Measurements from ENCODE around the gene PHF21A.

Gene PHF21A

GRCh38 chr11:46121301-46121723 is at the start of gene PHF21A:
Gene PHF21A (minus strand): TSS chr11:46121454. CDS start chr11:46084219, 37,235 bp downstream.
- peak; percentile 95 for DNase-seq (ENCODE audit: low spot score)

- DNase-seq (ENCODE audit: low spot score) = no peak
Measured at GRCh38 chr11:46170797-46171196, 49.5 kb upstream of the PHF21A start.

GRCh38 chr11:46162700-46163099 is 41.4 kb upstream of the PHF21A start:
- DNase-seq (ENCODE audit: low spot score) = no peak

- no peak for DNase-seq (ENCODE audit: low spot score)
Measured at GRCh38 chr11:46161201-46161600, 39.9 kb upstream of the PHF21A start.

- peak; percentile 11 for DNase-seq (ENCODE audit: low spot score)
Measured at GRCh38 chr11:46160100-46160499, 38.8 kb upstream of the PHF21A start.

GRCh38 chr11:46159680-46160079 is 38.4 kb upstream of the PHF21A start:
- no peak for DNase-seq (ENCODE audit: low spot score)

GRCh38 chr11:46149826-46150225 is 28.6 kb upstream of the PHF21A start:
- no peak for DNase-seq (ENCODE audit: low spot score)

GRCh38 chr11:46149342-46149741 is 28.1 kb upstream of the PHF21A start:
- DNase-seq (ENCODE audit: low spot score) = no peak

GRCh38 chr11:46144741-46145140 is 23.5 kb upstream of the PHF21A start:
- no peak for DNase-seq (ENCODE audit: low spot score)

- no peak for DNase-seq (ENCODE audit: low spot score)
Measured at GRCh38 chr11:46143049-46143806, 22.0 kb upstream of the PHF21A start.

- no peak for DNase-seq (ENCODE audit: low spot score)
Measured at GRCh38 chr11:46142561-46142960, 21.3 kb upstream of the PHF21A start.

- DNase-seq (ENCODE audit: low spot score) = no peak
Measured at GRCh38 chr11:46141597-46141996, 20.3 kb upstream of the PHF21A start.

GRCh38 chr11:46134540-46134939 is 13.3 kb upstream of the PHF21A start:
- DNase-seq (ENCODE audit: low spot score) = no peak

GRCh38 chr11:46134061-46134460 is 12.8 kb upstream of the PHF21A start:
- DNase-seq (ENCODE audit: low spot score) = no peak

GRCh38 chr11:46133119-46133518 is 11.9 kb upstream of the PHF21A start:
- DNase-seq (ENCODE audit: low spot score) = no peak

- DNase-seq (ENCODE audit: low spot score) = no peak
Measured at GRCh38 chr11:46130286-46130940, 9.2 kb upstream of the PHF21A start.

- DNase-seq (ENCODE audit: low spot score) = no peak
Measured at GRCh38 chr11:46129133-46129532, 7.9 kb upstream of the PHF21A start.

GRCh38 chr11:46127150-46127638 is 5.9 kb upstream of the PHF21A start:
- DNase-seq (ENCODE audit: low spot score) = peak; percentile 92

- DNase-seq (ENCODE audit: low spot score) = no peak
Measured at GRCh38 chr11:46125284-46125683, 4.0 kb upstream of the PHF21A start.

GRCh38 chr11:46122945-46123715 is 1.9 kb upstream of the PHF21A start:
- DNase-seq (ENCODE audit: low spot score) = no peak

GRCh38 chr11:46121724-46122477 is 647 bp upstream of the PHF21A start:
- peak; percentile 94 for DNase-seq (ENCODE audit: low spot score)

All from SW480 (cell line).